HG03045 (cell line): Measurements from ENCODE around the gene NXPH4.

Experiments used
- ATAC-seq: cut with Tn5 transposase; IDR thresholded peaks from one replicate; pipeline ENCODE4 v1.9.1; 2021; ENCODE audit warnings: mild to moderate bottlenecking, moderate library complexity; ENCODE audit not compliant: unreplicated experiment

Gene NXPH4

GRCh38 chr12:57240926-57241401, 24.4 kb downstream of the NXPH4 start:
- ATAC-seq: no peak

GRCh38 chr12:57241402-57242310, 25.1 kb downstream of the NXPH4 start:
- no peak for ATAC-seq

- ATAC-seq: no peak
Observed at GRCh38 chr12:57242329-57242690, 25.7 kb downstream of the NXPH4 start.

GRCh38 chr12:57242691-57243454, 26.3 kb downstream of the NXPH4 start:
- peak; percentile 35 for ATAC-seq

DNA sequence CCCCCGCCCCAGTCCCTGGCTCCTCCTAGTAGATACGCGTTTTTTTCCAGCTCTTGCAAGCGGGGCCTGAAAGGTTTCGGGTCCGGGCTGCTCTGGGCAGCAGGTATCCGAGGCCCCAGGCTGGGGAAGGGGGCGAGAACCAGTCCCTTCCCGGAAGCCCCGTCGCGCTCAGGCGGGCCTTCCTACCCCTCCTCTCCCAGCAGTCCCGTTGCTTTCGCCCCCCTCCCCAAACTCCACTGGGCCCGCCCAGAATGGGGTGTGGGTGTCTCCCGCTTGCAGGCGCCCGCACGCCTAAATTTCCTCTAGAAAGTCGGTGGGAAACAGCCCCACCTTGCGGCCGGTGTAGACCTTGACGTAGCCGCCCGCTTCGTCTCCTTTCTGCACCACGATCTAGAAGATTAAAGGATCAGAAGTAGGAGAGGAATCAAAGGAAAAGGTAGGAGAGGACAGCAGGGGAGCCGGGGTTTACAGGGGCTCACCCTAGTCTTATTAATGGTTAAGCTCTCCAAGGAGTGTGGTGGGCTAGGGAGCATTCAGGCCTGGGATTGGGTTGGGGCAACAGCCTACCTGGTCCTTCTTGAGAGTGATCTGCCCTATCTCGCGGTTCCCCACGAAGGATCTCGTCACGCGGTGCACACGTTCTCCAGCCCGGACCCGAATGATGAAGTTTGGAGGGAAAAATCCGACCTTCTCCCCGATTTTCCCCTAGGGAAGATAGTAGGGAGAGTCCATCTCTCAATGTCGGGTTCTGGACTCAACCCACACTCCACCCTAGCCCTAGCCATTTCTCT, 27.1 kb downstream of the NXPH4 start:
- ATAC-seq: peak; percentile 24

DNA sequence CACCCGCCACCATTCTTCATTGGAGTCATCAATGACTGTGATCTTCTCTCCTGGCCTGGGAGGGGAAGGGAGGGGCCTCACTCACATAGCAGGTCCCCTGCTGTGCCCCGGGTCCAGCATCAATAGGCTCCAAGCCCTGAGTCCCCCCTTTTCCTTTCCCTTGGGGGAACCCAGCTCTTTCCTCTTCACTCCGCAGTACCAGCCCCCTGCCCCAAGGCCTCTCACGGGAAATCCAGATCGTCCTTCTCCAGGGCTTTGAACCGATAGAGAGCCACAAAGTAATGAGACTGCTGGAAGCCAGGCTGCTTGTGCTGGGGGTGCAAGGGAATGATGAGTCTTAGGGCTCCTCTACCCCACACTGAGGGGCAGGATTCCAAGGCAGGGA, 27.7 kb downstream of the NXPH4 start:
- ATAC-seq: no peak

DNA sequence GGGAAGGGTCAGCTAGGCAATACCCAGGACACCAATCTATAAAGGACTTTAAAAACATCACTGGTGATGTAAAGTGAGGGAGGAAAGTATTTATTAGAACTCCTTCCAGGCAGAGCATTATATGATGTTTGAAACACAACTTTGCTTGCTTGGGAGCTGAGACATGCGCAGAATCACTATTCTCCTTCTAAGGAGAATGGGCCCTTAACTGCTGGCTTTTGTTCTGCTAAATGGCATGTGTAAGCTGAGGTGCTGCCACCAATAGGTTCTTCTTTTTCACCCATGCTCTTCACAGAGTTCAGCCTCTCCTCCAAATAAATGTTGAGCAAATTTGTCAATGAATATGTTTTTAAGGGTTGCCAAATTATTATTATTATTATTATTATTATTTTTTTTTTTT, 30.4 kb downstream of the NXPH4 start:
- no peak for ATAC-seq

DNA sequence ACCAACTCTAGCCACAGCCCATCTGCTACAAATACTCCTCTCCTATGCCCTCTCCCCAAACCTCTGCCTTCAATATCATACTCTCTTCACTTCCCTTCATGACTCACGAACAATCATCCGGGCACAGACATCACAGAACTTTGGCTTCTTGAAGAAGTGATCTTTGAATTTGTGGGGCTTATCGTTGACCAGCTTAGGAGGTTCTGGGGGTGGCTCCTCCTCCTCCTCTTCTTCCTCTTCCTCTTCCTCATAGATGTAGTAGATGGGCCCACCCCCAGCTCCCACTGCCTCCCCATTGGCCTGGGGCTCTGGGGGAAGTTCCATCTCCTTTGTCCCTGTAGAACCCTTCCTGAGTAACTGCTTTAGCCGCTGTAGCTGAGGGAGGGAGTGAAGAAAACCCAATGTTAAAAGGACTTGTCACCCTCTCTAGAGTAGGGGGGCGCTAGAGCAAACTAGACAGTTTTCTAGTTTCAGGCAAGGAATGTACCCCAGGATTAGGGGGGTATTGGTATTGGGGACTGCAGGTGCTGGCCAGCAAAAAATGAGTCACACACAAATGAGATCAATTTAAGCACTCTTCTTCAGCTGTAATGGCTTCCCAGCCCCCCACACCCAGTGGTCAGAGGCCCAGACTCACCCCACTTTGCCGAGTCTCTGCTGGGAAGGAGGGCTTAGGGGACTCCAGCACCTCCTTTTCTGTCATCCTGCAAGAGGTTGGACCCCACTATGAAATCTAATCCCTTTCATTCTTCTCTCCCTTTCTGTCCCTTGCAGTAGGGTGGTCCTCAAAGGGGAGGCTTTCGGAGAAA, 32.5 kb downstream of the NXPH4 start:
- no peak for ATAC-seq

DNA sequence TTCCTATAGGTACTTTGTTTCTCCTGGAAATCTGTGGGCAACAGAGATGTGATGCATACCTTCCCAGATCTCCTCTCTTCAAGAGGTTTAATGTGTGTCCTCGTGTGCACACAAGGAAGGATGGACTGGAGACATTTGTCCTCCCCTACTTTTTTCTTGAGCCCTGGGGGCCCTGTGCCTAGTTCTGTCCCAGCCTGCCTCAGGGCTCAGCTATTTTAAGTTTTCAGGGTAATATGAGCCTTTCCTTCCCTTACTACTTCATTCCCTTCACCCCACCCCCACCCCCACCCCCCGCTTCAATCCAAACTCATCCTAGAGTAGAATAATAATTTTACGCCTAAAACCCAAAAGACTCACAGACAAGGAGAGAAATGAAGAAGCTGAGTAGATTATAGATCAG, 33.9 kb downstream of the NXPH4 start:
- ATAC-seq: no peak

DNA sequence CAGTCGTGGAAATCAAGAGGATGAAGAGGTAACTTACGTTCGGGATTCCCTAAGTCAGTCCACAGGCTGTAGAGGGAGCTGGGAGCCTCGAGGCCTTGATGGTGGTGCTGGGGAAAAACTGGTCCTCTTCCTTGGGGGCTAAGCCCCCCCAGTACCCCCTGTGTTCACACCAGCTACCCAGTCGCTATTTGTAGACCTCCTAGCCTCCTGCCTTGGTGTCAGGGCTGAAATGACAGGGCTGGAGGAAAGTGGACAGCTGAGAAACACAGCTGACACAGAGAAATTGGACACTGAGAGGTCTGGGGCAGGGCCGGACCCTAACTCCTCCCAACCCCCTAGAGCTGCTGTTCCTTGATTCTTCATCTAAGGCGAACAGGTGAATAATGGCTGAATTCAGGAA, 34.4 kb downstream of the NXPH4 start, which contains the start of gene STAC3:
TSS of gene STAC3 (minus strand) at position 232 of the 400 bp plus-strand sequence. CDS start 1,551 bp downstream, outside the sequence.
- ATAC-seq: no peak

GRCh38 chr12:57254506-57255280, 38.1 kb downstream of the NXPH4 start:
- ATAC-seq: no peak

DNA sequence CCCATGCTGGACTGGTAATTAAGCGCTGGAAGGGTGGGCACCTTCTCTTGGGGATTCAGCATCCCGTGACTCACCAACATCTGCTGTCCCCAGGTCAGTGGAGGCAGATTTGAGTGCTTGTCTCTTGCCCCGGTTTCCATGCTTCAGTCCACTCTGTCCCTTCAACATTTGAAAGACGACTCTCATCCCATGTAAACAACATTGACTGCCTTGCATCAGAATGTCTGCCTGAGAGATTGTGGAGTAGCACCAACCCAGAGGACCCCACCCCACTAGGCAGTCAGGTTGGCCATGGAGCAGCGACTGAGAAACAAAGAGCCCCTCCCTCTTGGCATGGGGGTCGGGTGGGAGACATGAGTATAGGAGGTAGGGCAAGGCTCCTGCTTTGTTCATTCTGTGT, 39.3 kb downstream of the NXPH4 start:
- no peak for ATAC-seq

GRCh38 chr12:57258977-57259970, 42.7 kb downstream of the NXPH4 start:
- no peak for ATAC-seq

DNA sequence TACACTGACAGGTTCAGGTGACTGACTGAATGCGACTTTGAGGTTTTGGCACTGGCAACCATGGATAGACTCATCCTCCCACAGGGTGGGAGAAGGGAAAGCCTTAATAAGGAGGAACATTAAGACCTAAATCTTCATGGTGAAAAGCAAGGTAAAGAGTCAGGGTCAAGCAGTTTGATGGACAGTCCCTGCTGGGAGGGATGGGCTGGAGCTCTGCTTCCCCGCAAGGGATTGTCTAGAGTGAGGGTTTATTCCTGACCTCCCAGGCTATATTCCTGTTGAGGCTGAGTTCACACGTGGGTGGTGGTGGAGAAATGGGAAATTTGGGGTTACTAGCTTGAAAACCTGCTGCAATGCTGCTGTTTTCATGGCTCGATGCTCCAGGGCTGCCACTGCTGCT, 43.8 kb downstream of the NXPH4 start:
- no peak for ATAC-seq

DNA sequence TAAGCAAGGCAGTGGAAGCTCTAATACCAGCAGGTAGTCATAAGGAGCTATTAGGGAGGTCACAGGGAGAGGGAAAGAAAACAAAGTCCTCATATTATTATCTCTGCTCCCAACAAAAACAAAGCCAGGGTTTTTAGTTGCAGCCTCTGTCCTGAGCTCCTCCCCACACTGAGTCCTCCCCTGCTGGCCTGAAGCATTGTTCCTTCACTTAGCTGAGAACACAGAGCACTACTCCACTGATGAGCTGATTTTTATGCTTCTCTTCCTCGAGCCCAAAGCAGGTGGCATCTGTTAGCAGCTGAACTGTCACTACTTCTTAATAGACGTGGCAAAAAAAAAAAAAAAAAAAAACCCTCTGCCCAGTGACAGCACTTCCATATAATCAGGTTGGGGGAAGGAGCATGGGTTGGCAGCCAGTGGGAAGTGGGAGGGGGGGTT, 44.9 kb downstream of the NXPH4 start:
- no peak for ATAC-seq

DNA sequence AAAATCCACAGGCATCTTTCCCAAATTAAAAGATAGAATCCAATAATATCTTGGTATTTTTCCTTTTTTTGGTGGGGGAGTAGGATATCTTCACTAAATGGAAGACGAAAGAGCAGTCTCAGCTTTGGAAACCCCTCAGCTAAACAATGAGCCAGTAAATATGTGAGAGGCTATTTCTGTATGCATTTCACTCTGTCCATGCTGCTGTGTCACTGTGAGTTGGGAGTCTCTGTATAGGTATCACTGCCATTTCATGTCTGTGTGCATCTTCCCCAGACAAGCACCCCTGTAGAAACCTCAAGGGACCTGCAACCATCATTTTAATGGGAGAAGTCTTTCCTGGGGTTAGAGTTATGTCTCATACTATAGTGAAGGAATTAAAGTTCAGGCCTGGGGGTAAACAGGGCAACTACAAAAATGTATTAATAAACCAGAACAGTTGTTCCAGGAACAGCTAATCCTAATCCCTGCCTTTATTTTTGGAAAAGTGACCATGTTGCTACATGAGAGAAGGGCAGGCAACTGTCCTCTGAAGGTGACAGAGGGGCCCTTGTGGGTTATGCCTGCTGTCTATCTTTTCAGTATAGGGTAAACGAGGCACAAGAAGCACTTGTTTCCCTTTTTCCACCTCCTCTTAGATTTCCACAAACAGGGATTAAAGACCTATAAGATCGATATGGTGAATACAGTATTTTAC, 45.7 kb downstream of the NXPH4 start:
- ATAC-seq: no peak

DNA sequence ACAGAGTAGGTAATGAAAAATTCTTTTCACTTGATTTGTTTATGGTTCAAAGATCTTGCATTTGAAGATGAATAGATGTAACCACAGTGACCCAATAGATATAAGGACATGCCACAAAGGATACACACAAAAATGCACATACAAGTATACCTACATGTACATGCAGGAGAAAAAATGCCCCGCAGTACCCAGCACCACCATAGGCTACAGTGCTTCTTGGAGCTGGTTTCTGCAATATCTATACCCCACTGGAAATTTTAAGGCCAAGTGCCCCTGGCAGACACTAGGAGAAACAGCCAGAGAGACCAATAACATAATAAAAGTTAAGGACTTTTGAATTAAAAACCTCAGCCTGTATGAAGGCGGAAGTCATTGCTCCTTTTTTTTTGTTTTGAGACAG, 46.5 kb downstream of the NXPH4 start:
- ATAC-seq: no peak

- ATAC-seq: no peak
Observed at GRCh38 chr12:57266681-57267080, 50.1 kb downstream of the NXPH4 start.
